ENCODE data around the gene AGBL4.

The AGBL4 gene

GRCh38 chr1:49028396-49028795 is 995.4 kb downstream of the AGBL4 start:
- no peak for TF ChIP-seq TCF4 (CRISPR knock-in tag; IDR thresholded peaks at IDR 0.05; ENCODE audit: borderline replicate concordance)
- TF ChIP-seq ESRRG (CRISPR knock-in tag; IDR thresholded peaks at IDR 0.05): no peak
- no peak for TF ChIP-seq ARNTL (CRISPR knock-in tag; IDR thresholded peaks at IDR 0.05; ENCODE audit: borderline replicate concordance, low read depth)
- no peak for TF ChIP-seq TSHZ2 (CRISPR knock-in tag; IDR thresholded peaks at IDR 0.05)
- TF ChIP-seq, protein P1, sequence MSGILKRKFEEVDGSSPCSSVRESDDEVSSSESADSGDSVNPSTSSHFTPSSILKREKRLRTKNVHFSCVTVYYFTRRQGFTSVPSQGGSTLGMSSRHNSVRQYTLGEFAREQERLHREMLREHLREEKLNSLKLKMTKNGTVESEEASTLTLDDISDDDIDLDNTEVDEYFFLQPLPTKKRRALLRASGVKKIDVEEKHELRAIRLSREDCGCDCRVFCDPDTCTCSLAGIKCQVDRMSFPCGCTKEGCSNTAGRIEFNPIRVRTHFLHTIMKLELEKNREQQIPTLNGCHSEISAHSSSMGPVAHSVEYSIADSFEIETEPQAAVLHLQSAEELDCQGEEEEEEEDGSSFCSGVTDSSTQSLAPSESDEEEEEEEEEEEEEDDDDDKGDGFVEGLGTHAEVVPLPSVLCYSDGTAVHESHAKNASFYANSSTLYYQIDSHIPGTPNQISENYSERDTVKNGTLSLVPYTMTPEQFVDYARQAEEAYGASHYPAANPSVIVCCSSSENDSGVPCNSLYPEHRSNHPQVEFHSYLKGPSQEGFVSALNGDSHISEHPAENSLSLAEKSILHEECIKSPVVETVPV (CRISPR knock-in tag; IDR thresholded peaks at IDR 0.05): no peak
- no peak for TF ChIP-seq RARB (CRISPR knock-in tag; IDR thresholded peaks at IDR 0.05)
- TF ChIP-seq ZNF70 (CRISPR knock-in tag; IDR thresholded peaks at IDR 0.05): no peak
- no peak for TF ChIP-seq ZC3H10 (CRISPR knock-in tag; IDR thresholded peaks at IDR 0.05)
- TF ChIP-seq CSDC2 (CRISPR knock-in tag; IDR thresholded peaks at IDR 0.05): no peak
- TF ChIP-seq BACH2 (CRISPR knock-in tag; IDR thresholded peaks at IDR 0.05; ENCODE audit: borderline replicate concordance): no peak
- TF ChIP-seq GLIS3 (CRISPR knock-in tag; IDR thresholded peaks at IDR 0.05): no peak
- TF ChIP-seq TOX (CRISPR knock-in tag; IDR thresholded peaks at IDR 0.05; ENCODE audit: borderline replicate concordance): no peak
- TF ChIP-seq ZNF565 (CRISPR knock-in tag; conservative IDR thresholded peaks at IDR 0.05; ENCODE audit: low read depth): no peak
- no peak for TF ChIP-seq OSR1 (CRISPR knock-in tag; IDR thresholded peaks at IDR 0.05)
- ATAC-seq: no peak

GRCh38 chr1:49026230-49026811 is 997.4 kb downstream of the AGBL4 start:
- peak; percentile 97 for ATAC-seq

More at GRCh38 chr1:49026230-49026811, 997.4 kb downstream of the AGBL4 start:
- TF ChIP-seq TCF4 (CRISPR knock-in tag; IDR thresholded peaks at IDR 0.05; ENCODE audit: borderline replicate concordance) (no peak), PPARA (CRISPR knock-in tag; IDR thresholded peaks at IDR 0.05; ENCODE audit: borderline replicate concordance) (no peak), ZFP3 (CRISPR knock-in tag; IDR thresholded peaks at IDR 0.05) (no peak), ZC3H10 (CRISPR knock-in tag; IDR thresholded peaks at IDR 0.05) (no peak), SNAI2 (CRISPR knock-in tag; IDR thresholded peaks at IDR 0.05) (no peak), ZNF70 (CRISPR knock-in tag; IDR thresholded peaks at IDR 0.05) (no peak), ZNF565 (CRISPR knock-in tag; conservative IDR thresholded peaks at IDR 0.05; ENCODE audit: low read depth) (no peak), BACH2 (CRISPR knock-in tag; IDR thresholded peaks at IDR 0.05; ENCODE audit: borderline replicate concordance) (no peak), CSDC2 (CRISPR knock-in tag; IDR thresholded peaks at IDR 0.05) (no peak), ZFP30 (CRISPR knock-in tag; IDR thresholded peaks at IDR 0.05) (no peak), ZNF8 (CRISPR knock-in tag; IDR thresholded peaks at IDR 0.05) (no peak), TSHZ2 (CRISPR knock-in tag; IDR thresholded peaks at IDR 0.05) (no peak)
- TF ChIP-seq, protein P2, sequence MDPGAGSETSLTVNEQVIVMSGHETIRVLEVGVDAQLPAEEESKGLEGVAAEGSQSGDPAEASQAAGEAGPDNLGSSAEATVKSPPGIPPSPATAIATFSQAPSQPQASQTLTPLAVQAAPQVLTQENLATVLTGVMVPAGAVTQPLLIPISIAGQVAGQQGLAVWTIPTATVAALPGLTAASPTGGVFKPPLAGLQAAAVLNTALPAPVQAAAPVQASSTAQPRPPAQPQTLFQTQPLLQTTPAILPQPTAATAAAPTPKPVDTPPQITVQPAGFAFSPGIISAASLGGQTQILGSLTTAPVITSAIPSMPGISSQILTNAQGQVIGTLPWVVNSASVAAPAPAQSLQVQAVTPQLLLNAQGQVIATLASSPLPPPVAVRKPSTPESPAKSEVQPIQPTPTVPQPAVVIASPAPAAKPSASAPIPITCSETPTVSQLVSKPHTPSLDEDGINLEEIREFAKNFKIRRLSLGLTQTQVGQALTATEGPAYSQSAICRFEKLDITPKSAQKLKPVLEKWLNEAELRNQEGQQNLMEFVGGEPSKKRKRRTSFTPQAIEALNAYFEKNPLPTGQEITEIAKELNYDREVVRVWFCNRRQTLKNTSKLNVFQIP (CRISPR knock-in tag; IDR thresholded peaks at IDR 0.05; ENCODE audit: borderline replicate concordance, low read depth): no peak
- TF ChIP-seq, protein P3, sequence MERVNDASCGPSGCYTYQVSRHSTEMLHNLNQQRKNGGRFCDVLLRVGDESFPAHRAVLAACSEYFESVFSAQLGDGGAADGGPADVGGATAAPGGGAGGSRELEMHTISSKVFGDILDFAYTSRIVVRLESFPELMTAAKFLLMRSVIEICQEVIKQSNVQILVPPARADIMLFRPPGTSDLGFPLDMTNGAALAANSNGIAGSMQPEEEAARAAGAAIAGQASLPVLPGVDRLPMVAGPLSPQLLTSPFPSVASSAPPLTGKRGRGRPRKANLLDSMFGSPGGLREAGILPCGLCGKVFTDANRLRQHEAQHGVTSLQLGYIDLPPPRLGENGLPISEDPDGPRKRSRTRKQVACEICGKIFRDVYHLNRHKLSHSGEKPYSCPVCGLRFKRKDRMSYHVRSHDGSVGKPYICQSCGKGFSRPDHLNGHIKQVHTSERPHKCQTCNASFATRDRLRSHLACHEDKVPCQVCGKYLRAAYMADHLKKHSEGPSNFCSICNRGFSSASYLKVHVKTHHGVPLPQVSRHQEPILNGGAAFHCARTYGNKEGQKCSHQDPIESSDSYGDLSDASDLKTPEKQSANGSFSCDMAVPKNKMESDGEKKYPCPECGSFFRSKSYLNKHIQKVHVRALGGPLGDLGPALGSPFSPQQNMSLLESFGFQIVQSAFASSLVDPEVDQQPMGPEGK (CRISPR knock-in tag; IDR thresholded peaks at IDR 0.05; ENCODE audit: borderline replicate concordance): no peak
